Activated CD4-positive, CD25-positive, alpha-beta regulatory T cell treated with anti-CD3 and anti-CD28 coated beads, Interleukin-2, amount 50 U/mL, for 24 hours (primary cell): ENCODE results near the gene PIAS4.
"Not testable (repeated sequence)": the region's sequence is repeated elsewhere in the genome, so short reads cannot be mapped to it uniquely, and the experiment has no call there.

Experiments
- ATAC-seq, 2 donors: fragments of 150-1000 bp; cut with Tn5 transposase; one replicate each; pipeline ENCODE4 v1.10.0; 2021; ENCODE audit warnings: mild to moderate bottlenecking in 1 of 2, moderate library complexity in 1 of 2

PIAS4 gene, protein sequence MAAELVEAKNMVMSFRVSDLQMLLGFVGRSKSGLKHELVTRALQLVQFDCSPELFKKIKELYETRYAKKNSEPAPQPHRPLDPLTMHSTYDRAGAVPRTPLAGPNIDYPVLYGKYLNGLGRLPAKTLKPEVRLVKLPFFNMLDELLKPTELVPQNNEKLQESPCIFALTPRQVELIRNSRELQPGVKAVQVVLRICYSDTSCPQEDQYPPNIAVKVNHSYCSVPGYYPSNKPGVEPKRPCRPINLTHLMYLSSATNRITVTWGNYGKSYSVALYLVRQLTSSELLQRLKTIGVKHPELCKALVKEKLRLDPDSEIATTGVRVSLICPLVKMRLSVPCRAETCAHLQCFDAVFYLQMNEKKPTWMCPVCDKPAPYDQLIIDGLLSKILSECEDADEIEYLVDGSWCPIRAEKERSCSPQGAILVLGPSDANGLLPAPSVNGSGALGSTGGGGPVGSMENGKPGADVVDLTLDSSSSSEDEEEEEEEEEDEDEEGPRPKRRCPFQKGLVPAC

DNA sequence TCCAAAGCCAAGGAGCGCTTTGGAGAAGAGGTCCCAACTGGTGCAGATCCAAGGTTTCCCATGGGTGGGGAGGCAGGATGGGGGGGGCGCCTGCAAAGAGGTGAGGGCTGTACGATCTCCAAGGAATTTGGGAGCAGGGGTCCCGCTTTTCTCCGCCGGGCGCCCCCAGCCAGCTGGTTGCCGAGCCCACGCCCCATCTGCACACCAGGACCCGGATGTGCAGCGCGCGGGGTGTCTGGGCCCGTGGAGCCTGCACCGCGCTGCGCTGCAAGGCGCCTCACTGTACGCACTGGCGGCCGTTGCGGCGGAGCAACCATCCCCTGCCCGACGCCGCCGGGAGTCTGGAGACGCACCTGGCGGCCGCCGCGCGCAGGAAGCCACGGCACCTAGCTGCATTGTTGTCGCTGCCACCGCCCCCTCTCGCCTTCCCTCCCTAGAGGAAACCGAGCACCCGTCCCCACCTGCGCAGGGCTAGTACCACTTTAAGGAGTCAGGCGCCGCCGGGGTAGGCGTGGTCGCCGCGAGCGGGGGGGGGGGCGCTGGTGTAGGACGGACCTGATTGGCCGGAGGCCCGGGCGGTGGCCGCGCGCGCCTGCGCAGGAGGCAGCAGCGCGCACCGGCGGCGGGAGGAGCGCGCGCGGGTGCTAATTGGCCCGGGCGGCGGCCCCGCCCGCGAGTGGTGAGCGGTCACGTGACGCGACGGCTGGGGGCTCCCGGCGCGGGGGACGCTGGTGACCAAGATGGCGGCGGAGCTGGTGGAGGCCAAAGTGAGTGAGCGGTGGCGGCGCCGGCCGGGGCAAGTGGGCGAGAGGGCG is at the start of gene PIAS4:
Gene PIAS4 (plus strand): TSS at position 716 of the 815 bp plus-strand sequence. CDS start 25 bp downstream, at position 741.
- peak; percentile 95 for ATAC-seq

DNA sequence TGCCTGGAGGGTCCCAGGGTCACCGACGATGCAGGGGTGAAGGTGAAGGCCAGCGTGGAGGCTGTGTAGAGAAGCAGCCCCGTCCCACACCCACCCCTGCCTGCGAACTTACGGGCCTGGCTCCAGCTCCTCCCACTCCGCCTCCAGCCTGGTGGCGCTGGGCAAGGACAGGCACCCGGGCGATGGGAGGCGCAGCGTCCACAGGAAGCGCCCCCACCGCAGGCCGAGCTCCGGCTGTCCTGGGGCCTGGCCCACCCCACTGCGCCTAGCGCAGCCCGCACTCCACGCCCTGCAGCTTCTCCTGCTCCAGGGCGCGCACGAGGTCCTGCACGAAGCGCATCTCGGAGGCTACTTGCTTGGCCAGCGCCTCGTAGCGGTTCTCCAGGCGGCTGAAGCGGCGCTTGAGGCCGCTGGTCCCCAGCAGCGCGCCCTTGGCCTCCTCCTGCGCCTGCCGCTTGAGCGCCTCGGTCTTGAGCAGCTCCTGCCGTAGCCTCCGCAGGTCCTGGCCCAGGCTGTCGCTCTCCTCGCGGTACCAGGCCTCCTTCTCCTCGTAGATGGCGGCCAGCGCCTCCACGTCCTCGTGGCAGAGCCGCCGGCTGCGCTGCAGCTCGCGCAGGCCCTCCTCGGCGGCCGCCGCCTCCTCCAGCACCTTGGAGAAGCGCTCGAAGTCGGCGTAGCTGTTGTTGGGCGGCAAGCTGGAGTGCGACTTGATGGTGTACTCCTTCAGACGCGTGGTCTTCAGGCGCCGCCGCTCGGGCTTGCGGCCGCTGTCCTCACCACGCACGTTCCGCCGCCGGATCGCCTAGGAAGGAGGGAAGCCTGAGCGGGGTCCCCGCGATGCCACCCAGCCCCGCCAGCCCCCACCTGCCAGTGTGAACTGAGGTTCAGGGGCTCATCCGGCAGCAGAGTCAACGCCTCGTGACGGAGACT is 48.4 kb upstream of the PIAS4 start:
- ATAC-seq = no peak

DNA sequence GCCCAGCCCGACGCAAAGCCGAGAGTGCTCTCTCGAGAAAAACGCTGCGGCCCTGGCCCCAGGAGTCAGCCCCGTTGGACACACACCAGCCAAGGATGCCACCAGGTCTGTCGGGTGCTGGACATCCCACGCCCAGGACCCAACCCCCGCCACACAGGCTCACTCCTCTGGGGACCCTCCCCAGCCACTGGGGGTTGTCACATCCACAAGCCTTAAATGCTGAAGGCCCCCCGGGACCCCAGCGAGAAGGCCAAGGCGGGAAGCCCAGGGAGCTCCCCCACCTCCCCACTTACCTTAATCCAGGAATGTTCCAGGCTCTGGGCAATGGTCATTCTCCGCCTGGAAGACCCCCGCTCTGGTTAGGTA is 47.8 kb upstream of the PIAS4 start:
- ATAC-seq = no peak

DNA sequence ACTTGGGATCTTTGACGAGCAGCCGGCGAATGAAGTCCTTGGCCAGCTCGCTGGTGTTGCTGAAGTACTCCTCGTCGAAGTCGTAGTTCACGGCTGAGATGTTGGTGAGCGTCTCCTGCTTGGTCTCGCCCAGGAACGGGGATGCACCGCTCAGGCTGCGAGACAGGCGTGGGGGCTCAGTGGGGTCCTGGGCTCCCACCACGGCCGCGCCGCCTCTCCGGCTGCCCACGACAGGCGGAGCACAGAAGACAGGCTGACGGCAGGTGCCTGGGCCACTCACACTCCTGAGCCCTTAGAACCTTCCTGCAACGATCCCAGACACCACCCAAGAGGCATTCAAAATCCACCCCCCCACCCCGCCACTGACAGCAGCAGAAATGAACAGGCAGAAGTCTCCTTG is 46.5 kb upstream of the PIAS4 start:
- no peak for ATAC-seq

DNA sequence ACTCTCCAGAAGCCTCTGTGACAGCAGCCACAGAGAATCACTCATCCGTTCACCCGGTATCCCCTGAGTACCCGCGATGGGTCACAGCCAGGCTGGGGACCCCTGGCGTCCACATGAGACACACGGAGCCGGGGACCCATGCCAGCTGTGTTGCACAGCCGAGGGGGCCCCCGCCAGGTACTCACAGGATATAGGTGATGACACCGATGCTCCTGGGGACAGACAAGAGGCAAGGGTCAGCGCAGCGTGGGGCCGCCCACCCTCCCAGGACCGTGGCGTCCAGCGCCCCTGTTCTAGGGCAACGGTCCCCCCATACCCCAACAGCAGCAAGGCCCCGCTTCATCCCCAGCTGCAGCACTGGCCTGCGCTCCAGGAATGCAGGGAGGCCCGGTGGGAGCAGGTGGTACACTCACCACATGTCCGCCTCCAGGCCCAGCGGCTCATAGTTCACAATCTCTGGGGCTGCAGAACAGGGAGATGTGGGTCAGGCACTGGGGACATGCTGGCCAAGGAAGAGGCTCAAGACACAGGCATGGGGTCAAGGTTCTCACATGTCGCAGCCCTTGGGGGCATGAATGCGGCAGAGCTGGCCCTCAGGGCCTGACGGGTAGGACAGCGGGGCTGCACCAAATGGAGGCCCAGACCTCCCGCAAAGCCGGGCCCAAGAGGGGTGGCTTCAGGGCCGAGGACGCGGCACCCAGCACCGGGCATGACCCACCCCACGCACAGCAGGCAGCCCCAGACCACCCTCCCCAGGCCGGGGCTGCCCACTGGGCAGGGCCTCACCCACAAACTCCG is 43.9 kb upstream of the PIAS4 start:
- no peak for ATAC-seq

DNA sequence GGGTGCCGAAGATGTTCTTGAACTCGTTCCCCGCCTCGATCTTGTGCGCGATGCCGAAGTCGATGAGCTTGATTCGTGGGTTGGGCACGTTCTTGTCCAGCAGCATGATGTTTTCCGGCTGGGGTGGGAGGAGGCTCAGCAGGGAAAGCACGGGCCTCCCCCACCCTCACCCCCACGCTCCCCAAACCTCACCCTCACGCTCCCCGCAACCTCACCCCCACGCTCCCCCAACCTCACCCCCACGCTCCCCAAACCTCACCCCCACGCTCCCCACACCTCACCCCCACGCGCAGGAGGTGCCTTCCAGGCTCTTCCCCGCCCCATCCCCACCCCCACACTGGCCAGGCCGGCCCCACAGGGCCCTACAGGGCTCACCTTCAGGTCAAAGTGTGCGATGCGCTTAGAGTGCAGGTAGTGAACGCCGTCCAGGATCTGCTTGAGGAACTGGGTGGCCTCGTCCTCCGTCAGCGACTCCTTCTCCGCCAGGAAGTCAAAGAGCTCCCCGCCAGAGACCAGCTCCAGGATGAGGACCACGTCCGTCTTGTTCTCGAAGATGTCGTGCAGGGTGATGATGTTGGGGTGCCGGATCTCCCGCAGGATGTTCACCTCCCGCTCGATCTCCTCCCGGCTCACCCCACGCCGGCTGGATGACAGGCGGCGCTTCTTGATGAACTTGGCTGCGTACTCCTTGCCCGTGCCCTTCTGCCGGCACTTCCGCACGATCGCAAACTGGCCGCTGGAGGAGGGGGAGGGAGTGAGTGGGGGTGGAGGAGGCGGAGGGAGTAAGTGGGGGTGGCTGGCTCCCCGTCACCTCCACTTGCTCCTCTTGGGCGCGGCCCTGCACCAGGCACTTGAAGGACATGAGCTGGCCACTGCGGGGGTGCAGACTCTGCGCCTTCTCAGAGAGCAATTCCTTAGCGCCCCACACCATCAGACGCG is 43.0 kb upstream of the PIAS4 start:
- ATAC-seq = no peak

DNA sequence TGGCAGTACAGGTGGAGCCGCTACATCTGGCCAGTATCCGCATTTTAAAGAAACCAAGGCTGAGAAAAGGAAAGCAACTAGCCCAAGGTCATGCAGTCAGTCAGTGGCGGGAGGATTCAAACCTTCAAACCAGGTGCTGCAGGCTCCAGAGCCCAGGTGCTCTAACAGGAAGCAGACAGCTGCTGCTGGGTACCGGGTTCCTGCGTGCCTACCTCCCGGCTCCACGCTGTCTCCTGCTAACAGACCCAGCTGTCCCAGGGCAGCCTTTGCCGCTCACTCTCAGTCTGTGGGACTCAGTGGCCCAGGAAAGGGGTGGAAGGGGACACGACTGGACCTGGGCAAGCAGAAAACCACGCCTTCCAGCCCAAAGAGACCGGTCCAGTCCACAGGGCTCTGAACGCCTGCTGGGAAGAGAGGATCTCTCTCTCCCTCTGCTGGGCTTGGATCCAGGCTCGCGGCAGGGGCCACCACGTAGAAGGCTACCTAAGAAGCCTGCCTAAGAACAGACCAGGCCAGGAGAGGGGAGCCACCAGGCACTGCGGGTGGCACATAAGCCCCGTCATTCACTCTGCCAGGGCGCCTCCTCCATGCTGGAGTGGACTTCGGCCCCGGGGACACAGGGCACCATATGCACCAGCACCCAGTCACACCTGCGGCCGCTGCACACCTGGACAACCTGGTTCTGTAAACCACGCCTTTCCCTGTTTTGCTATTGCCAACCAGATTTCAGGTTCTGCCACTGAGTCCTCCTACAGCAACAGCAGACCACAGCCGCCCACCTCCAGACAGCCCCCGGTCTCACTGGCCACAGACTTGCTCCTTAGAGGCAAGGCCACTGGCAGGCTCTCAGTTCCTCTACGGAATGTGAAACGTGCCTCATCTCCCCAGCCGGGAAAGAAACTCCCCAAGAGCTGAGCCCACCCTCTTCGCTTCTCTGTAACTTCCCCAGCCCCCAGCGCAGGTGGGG is 41.2 kb upstream of the PIAS4 start:
- ATAC-seq = no peak

DNA sequence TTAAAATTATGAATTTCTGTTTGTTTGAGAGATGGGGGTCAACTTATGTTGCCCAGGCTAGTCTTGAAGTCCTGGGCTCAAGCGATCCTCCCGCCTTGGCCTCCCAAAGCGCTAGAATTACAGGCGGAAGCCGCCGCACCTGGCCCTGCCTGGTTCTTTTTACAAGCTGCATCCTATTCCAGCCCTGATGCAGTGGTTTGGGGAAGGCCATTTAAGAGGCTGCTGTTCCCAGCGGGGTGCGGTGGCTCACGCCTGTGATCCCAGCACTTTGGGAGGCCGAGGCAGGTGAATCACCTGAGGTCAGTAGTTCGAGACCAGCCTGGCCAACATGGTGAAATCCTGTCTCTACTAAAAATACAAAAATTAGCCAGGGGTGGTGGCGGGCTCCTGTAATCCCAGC is 39.6 kb upstream of the PIAS4 start:
- not testable (repeated sequence) for ATAC-seq

DNA sequence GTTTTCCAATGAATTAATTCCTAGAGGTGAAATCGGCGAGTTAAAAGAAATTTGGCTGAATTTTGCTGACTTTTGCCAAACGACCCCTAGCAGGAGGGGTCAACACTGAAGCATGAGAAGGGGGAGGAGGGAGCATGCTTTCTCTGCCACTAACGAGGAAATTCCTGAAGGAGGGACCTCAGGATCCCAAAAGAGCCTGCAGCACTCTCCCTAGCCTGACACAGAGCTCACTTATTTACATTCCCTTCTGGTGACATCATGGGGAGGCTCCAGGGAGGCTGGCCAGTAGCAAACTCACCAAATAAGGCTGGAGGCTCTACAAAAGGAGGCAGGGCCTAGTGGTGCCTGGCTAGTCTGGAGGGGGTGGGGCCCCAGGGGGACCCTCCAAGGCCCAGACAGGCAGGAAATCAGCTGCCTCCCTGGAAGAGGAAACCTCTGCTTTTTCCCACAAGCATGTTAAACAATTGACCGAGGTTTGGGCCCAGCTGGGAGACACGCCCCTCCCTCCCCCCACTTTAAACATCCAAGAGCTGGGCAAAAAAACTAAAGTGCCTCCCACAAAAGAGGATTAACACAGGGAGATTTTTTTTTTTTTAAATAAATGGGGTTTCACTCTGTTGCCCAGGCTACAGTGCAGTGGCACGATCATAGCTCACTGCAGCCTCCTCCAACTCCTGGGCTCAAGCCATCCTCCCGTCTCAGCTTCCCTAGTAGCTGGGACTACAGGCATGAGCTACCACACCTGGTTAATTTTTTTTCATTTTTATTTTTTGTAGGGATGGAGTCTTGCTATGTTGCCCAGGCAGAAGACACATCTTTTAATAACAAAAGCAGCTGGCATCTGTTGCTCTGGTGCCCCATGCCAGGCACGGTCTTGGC is 38.7 kb upstream of the PIAS4 start:
- ATAC-seq = no peak

DNA sequence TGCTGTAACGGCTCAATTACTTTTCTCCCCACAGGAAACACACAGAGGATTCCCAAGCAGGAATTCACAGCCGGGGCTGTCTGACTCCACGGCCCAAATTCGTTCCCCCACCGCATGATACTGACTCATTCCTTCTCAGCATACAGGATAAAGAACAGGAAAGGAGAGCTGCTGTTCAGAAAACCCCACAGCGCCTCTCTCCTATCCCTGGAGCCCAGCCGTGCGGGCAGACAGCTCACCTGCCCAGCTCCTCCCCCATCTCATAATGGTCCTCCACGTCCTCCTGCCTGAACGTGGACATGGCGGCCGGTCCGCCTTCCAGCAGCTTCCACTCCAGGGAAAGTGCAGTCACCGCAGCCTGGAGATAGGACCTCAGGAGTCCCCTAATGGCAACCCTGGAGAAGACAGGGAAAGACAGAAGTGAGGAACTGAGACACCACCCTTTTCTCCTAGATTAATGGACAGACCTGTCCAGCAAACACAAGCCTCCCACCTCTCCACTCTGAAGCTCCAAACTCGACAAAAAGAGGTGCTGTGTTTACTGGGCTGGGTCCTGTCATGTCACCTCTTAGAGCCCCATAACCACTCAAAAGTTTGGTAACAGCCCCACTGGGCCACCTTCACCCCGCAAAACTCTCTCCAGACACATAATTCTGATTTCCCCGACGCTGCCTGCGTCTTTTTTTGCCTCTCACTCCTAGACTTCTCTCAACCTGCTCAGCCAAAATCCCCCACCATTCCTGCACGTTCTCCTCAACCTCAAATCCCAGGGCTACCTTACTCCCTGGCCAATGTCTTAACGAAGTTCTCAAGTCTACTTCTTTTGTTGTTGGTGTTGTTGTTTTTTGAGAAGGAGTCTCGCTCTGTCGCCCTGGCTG is 37.9 kb upstream of the PIAS4 start:
- ATAC-seq = no peak

DNA sequence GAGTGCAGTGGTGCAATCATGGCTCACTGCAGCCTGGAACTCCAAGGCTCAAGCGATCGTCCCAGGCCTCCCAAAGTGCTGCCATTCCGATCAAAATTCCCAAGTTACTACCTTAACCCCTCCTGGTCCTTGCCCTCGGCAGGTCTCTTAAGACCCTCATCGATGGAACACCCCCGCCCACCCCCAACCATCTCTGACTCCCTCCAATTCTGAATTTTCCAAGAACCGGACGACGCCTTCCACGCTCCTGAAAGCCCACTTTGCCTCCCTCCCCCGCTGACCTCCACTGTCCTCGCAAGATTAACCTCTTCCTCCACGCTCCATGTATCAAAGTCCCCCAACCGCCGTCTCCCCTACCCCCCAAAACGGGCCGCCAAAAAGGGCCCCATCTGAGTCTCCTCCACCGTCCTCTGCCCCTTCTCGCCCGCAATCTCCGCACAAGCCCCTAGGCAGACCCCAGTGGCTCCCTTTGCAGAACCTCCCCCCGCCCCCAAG is 37.2 kb upstream of the PIAS4 start:
- ATAC-seq = peak; percentile 0 to 1

DNA sequence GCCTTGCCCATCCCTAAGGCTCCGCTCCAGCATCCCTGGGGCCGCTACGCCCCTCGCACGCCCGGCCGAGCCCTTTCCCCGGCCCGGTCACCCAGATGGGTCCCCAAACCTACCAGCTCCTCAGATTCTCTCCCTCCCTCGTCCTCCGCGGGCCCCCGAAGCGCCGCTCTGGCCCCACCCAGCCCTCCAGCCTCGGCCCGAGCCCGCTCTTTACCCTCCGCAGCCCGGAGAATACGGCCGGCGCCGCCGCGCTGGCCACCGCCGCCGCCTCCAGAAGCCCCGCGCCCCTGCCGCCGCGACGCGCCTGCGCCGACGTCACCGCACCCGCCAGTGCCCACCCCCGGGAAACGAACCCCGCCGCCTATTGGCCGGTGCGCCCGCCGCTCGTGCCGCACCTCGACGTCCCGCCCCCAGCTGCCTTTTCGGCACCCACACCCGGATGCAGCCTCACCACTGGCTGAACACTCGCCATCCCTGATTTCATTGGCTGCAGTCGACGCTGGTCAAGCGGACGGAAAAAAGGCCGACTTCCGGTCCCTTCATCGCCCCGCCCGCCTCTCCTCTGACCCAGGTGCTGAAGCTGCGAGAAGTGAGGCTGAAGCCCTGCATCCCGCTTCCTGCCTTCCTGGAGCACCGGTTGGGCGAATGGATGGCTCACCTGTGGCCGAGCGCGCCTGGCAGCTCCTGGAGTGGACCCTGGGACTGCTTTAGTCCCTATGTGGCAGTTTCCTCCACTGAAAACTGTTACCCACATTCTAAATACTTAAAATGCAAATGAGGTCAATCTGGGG is 36.5 kb upstream of the PIAS4 start, which contains the start of gene DAPK3:
Gene DAPK3 (minus strand): TSS at position 292 of the 791 bp plus-strand sequence. CDS start 1,364 bp downstream, outside the sequence.
- ATAC-seq = peak; percentile 90 to 93

DNA sequence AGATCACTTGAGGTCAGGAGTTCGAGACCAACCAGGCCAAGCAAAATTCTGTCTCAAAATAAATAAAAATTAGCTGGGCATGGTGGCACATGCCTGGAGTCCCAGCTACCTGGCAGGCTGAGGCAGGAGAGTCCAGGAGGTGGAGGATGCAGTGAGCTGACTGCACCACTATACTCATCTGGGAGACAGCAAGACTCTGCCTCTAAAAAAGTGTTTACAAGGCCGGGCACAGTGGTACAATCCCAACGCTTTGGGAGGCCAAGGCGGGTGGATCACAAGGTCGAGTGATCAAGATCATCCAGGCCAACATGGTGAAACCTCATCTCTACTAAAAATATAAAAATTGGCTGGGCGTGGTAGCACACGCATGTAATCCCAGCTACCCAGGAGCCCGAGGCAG is 32.4 kb upstream of the PIAS4 start:
- no peak for ATAC-seq

DNA sequence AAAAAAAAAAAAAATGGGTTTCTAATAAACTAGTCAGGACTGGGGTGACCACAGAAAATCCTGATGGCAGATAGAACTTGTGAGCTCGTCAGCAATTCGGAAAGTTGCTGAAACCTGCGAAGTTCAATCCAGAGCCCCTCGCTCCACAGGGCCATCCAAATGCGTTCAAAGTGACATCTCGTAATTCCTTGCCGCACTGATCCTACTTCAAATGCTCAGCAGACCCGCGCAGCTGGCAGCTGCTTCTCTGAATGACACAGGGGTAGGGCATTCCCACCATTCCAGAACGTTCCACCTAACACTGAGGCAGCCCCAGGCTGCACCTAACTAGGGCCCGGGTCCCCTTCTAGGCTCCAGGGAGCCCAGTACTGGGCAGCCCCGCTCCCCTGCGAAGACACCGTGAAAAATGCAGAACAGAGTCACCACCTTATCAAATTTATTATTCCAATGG is 31.9 kb upstream of the PIAS4 start:
- no peak for ATAC-seq

DNA sequence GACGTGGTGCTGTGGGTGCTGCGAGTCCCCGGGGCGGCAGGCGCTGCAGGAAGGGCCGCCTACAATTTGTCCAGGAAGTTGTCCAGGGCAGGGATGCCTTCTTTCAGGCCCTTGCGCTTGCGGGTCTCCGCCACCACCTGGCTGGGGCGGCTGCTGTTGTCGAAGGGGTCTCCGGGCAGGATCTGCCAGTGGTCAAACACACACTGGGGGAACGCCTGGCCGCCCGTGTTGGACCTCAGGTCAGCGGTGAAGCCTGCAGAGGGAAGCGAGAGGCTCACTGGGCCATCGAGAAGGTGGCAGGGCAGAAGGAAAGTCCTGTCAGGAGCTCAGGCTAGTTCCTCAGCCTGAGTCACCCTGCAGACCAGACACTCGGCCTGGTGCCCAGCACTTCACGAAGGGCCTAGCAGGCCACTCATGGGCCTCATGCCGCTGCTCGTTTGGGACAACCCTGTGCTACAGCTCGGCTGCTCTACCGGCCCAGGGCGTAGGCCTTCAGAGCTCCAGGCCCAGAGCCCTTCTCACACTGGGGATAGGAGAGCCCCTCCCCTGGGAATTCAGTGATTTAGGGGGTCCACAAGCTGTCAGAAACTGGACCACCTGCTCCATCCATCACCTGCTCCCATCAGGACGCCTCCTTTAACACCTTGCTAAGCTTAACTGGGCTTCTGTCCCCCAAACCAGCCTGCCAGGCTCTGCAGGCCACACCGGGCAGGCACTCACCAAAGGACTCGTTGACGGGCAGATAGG is 30.9 kb upstream of the PIAS4 start:
- ATAC-seq = peak in 1 of 2 donors; percentile 6
